HEK293 (cell line): Measurements from ENCODE around the gene MAP1LC3C.

ENCODE experiments used
- CTCF ChIA-PET: fragments of 350-600 bp; formaldehyde crosslinking; extraction: SDS; loops from one replicate; lab custom pipeline; 2021; ENCODE audit warnings: antibody characterized with exemption; lab: Yijun Ruan, JAX
- POLR2A ChIA-PET: fragments of 300-600 bp; formaldehyde crosslinking; extraction: SDS; loops from one replicate; lab custom pipeline; 2020; ENCODE audit warnings: antibody characterized with exemption, inconsistent platforms; lab: Yijun Ruan, JAX
- H3K27ac ChIP-seq: fragments of 200-500 bp; sonication (Bioruptor generic); 2 replicates; pipeline ENCODE4 v1.5.1; 2014; ENCODE audit warnings: low read depth, low read length, control low read depth, inconsistent platforms; ENCODE audit errors: extremely low read depth
- H3K36me3 ChIP-seq, 2 experiments: fragments of 200-500 bp in 1 of 2; sonication (Bioruptor generic) in 1 of 2; 1 replicate in 1 of 2; 2 replicates in 1 of 2; pipeline ENCODE4 v1.5.1; 2014 to 2017; ENCODE audit warnings: inconsistent platforms in 2 of 2, low read length in 2 of 2; ENCODE audit not compliant: control insufficient read depth in 2 of 2, insufficient read depth in 1 of 2
- H3K4me1 ChIP-seq: fragments of 200-500 bp; sonication (Bioruptor generic); 2 replicates; pipeline ENCODE4 v1.5.1; 2014; ENCODE audit warnings: mild to moderate bottlenecking, low read length, inconsistent platforms; ENCODE audit not compliant: control insufficient read depth, insufficient read depth
- H3K4me3 ChIP-seq: 2 replicates; pipeline ENCODE4 v1.5.1; 2011; ENCODE audit warnings: low read depth, mild to moderate bottlenecking, control low read depth, low read length, moderate library complexity
- H3K9me3 ChIP-seq: fragments of 200-500 bp; sonication (Bioruptor generic); 2 replicates; pipeline ENCODE4 v1.5.1; 2014; ENCODE audit warnings: low read depth, low read length, inconsistent platforms; ENCODE audit not compliant: control insufficient read depth, insufficient read depth
- BCL11A ChIP-seq: fragments of 450-650 bp; formaldehyde crosslinking; IDR thresholded peaks from 2 replicates; pipeline ENCODE4 v1.5.1; 2016; ENCODE audit warnings: low read depth, missing biosample characterization, missing genetic modification characterization
- BCL11B ChIP-seq: fragments of 450-650 bp; formaldehyde crosslinking; IDR thresholded peaks from 2 replicates; pipeline ENCODE4 v1.5.1; 2016; ENCODE audit warnings: low read depth, missing biosample characterization, missing genetic modification characterization
- GLI2 ChIP-seq: fragments of 450-650 bp; formaldehyde crosslinking; IDR thresholded peaks from 2 replicates; pipeline ENCODE4; 2017; ENCODE audit warnings: missing biosample characterization, missing genetic modification characterization, low read depth, borderline replicate concordance
- GLIS1 ChIP-seq: fragments of 450-650 bp; formaldehyde crosslinking; IDR thresholded peaks from 2 replicates; pipeline ENCODE4 v1.5.1; 2016; ENCODE audit warnings: missing biosample characterization, missing genetic modification characterization
- GLIS2 ChIP-seq: fragments of 450-650 bp; formaldehyde crosslinking; IDR thresholded peaks from 2 replicates; pipeline ENCODE4 v1.5.1; 2016; ENCODE audit warnings: missing biosample characterization, missing genetic modification characterization
- OSR2 ChIP-seq: fragments of 450-650 bp; formaldehyde crosslinking; IDR thresholded peaks from 2 replicates; pipeline ENCODE4 v1.5.1; 2016; ENCODE audit warnings: missing biosample characterization, missing genetic modification characterization
- ZNF10 ChIP-seq: fragments of 450-650 bp; formaldehyde crosslinking; IDR thresholded peaks from 2 replicates; pipeline ENCODE4 v1.5.1; 2017; ENCODE audit warnings: missing biosample characterization, missing genetic modification characterization
- ZNF114 ChIP-seq: fragments of 450-650 bp; formaldehyde crosslinking; IDR thresholded peaks from 2 replicates; pipeline ENCODE4 v1.5.0; 2017; ENCODE audit warnings: missing biosample characterization, missing genetic modification characterization
- ZNF121 ChIP-seq: fragments of 450-650 bp; formaldehyde crosslinking; IDR thresholded peaks from 2 replicates; pipeline ENCODE4 v1.5.1; 2016; ENCODE audit warnings: missing biosample characterization, missing genetic modification characterization
- ZNF155 ChIP-seq: fragments of 450-650 bp; formaldehyde crosslinking; IDR thresholded peaks from 2 replicates; pipeline ENCODE4 v1.5.1; 2016; ENCODE audit warnings: missing biosample characterization, missing genetic modification characterization
- ZNF16 ChIP-seq: fragments of 450-650 bp; formaldehyde crosslinking; IDR thresholded peaks from 2 replicates; pipeline ENCODE4 v1.5.1; 2016; ENCODE audit warnings: low read depth, missing biosample characterization, missing genetic modification characterization
- ZNF169 ChIP-seq: fragments of 450-650 bp; formaldehyde crosslinking; IDR thresholded peaks from 2 replicates; pipeline ENCODE4 v1.5.1; 2016; ENCODE audit warnings: missing biosample characterization, missing genetic modification characterization
- ZNF18 ChIP-seq: fragments of 450-650 bp; formaldehyde crosslinking; IDR thresholded peaks from 2 replicates; pipeline ENCODE4 v1.5.1; 2016; ENCODE audit warnings: missing biosample characterization, missing genetic modification characterization
- ZNF211 ChIP-seq: fragments of 450-650 bp; formaldehyde crosslinking; IDR thresholded peaks from 2 replicates; pipeline ENCODE4 v1.5.1; 2016; ENCODE audit warnings: low read depth, missing biosample characterization, missing genetic modification characterization
- ZNF223 ChIP-seq: fragments of 450-650 bp; formaldehyde crosslinking; IDR thresholded peaks from 2 replicates; pipeline ENCODE4 v1.5.1; 2016; ENCODE audit warnings: missing biosample characterization, missing genetic modification characterization
- ZNF302 ChIP-seq: fragments of 450-650 bp; formaldehyde crosslinking; IDR thresholded peaks from 2 replicates; pipeline ENCODE4 v1.5.1; 2016; ENCODE audit warnings: missing biosample characterization, missing genetic modification characterization, low read depth
- ZNF350 ChIP-seq: fragments of 450-650 bp; formaldehyde crosslinking; IDR thresholded peaks from 2 replicates; pipeline ENCODE4 v1.5.0; 2017; ENCODE audit warnings: missing biosample characterization, mild to moderate bottlenecking, missing genetic modification characterization
- ZNF354C ChIP-seq: fragments of 450-650 bp; formaldehyde crosslinking; IDR thresholded peaks from 2 replicates; pipeline ENCODE4 v1.5.1; 2016; ENCODE audit warnings: missing biosample characterization, missing genetic modification characterization, low read depth, borderline replicate concordance
- ZNF404 ChIP-seq: fragments of 450-650 bp; formaldehyde crosslinking; IDR thresholded peaks from 2 replicates; pipeline ENCODE4 v1.5.1; 2017; ENCODE audit warnings: missing biosample characterization, missing genetic modification characterization
- ZNF514 ChIP-seq: fragments of 450-650 bp; formaldehyde crosslinking; IDR thresholded peaks from 2 replicates; pipeline ENCODE4 v1.5.1; 2016; ENCODE audit warnings: missing biosample characterization, missing genetic modification characterization
- ZNF558 ChIP-seq: fragments of 450-650 bp; formaldehyde crosslinking; IDR thresholded peaks from 2 replicates; pipeline ENCODE4 v1.5.1; 2016; ENCODE audit warnings: missing biosample characterization, missing genetic modification characterization
- ZNF596 ChIP-seq: fragments of 450-650 bp; IDR thresholded peaks from 2 replicates; pipeline ENCODE4 v1.5.0; 2018; ENCODE audit warnings: missing biosample characterization, mild to moderate bottlenecking, missing genetic modification characterization, moderate library complexity
- ZNF658 ChIP-seq: fragments of 450-650 bp; formaldehyde crosslinking; IDR thresholded peaks from 2 replicates; pipeline ENCODE4; 2016; ENCODE audit warnings: missing biosample characterization, missing genetic modification characterization
- ZNF768 ChIP-seq: fragments of 450-650 bp; formaldehyde crosslinking; IDR thresholded peaks from 2 replicates; pipeline ENCODE4 v1.5.1; 2018; ENCODE audit warnings: missing biosample characterization, mild to moderate bottlenecking, missing genetic modification characterization
- ZNF792 ChIP-seq: fragments of 450-650 bp; formaldehyde crosslinking; IDR thresholded peaks from 2 replicates; pipeline ENCODE4 v1.5.1; 2016; ENCODE audit warnings: missing biosample characterization, missing genetic modification characterization
- TF ChIP-seq, protein P1 (sequence below): fragments of 450-650 bp; formaldehyde crosslinking; IDR thresholded peaks from 2 replicates; pipeline ENCODE4 v1.5.1; 2016; ENCODE audit warnings: missing biosample characterization, missing genetic modification characterization
- TF ChIP-seq, protein P2 (sequence below): fragments of 450-650 bp; formaldehyde crosslinking; IDR thresholded peaks from 2 replicates; pipeline ENCODE4 v1.5.1; 2016; ENCODE audit warnings: missing biosample characterization, missing genetic modification characterization
- TF ChIP-seq, protein P3 (sequence below): fragments of 450-650 bp; formaldehyde crosslinking; IDR thresholded peaks from 2 replicates; pipeline ENCODE4 v1.5.1; 2016; ENCODE audit warnings: missing biosample characterization, missing genetic modification characterization

MAP1LC3C gene

GRCh38 chr1:242025681-242026080 is 26.8 kb upstream of the MAP1LC3C start:
- no peaks in the 10 kb centered on the region for H3K9me3 ChIP-seq
- H3K36me3 ChIP-seq, result no peaks in the 10 kb centered on the region
- TF ChIP-seq GLIS1 (tag by site-specific recombination) (no peak), ZNF354C (tag by site-specific recombination) (no peak), ZNF169 (tag by site-specific recombination) (no peak), GLI2 (tag by site-specific recombination) (no peak), ZNF10 (tag by site-specific recombination) (no peak), ZNF404 (tag by site-specific recombination) (no peak), OSR2 (tag by site-specific recombination) (no peak), ZNF155 (tag by site-specific recombination) (no peak), ZNF114 (tag by site-specific recombination) (no peak), ZNF16 (tag by site-specific recombination) (no peak), ZNF211 (tag by site-specific recombination) (no peak), ZNF768 (tag by site-specific recombination) (no peak), ZNF596 (tag by site-specific recombination) (no peak), BCL11A (tag by site-specific recombination) (no peak), ZNF18 (tag by site-specific recombination) (no peak), ZNF350 (tag by site-specific recombination) (no peak), ZNF223 (tag by site-specific recombination) (no peak), ZNF558 (tag by site-specific recombination) (no peak)
- TF ChIP-seq, protein P1, sequence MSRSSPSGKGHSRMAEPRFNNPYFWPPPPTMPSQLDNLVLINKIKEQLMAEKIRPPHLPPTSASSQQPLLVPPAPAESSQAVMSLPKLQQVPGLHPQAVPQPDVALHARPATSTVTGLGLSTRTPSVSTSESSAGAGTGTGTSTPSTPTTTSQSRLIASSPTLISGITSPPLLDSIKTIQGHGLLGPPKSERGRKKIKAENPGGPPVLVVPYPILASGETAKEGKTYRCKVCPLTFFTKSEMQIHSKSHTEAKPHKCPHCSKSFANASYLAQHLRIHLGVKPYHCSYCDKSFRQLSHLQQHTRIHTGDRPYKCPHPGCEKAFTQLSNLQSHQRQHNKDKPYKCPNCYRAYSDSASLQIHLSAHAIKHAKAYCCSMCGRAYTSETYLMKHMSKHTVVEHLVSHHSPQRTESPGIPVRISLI, result no peak
- ChIA-PET POLR2A (no interaction called here), CTCF (interaction anchor here (0.6 kb wide), 1 partner anchor 157 kb away, joined by 4 read pairs; no protein-coding TSS in a partner anchor)
- no peaks in the 10 kb centered on the region for H3K4me1 ChIP-seq
- no peak overlapping the region for H3K4me3 ChIP-seq
- H3K27ac ChIP-seq, result no peak overlapping the region

- no peaks in the 10 kb centered on the region for H3K9me3 ChIP-seq
- POLR2A ChIA-PET, result interaction anchor here (0.8 kb wide), 1 partner anchor 16 kb away, joined by 3 read pairs; no protein-coding TSS in a partner anchor
- TF ChIP-seq ZNF514 (tag by site-specific recombination), result no peak
- TF ChIP-seq ZNF302 (tag by site-specific recombination), result no peak
- no peak for TF ChIP-seq ZNF121 (tag by site-specific recombination)
- no peak for TF ChIP-seq ZNF658 (tag by site-specific recombination)
- no peak for TF ChIP-seq GLIS2 (tag by site-specific recombination)
- no peak for TF ChIP-seq ZNF792 (tag by site-specific recombination)
- TF ChIP-seq, protein P2, sequence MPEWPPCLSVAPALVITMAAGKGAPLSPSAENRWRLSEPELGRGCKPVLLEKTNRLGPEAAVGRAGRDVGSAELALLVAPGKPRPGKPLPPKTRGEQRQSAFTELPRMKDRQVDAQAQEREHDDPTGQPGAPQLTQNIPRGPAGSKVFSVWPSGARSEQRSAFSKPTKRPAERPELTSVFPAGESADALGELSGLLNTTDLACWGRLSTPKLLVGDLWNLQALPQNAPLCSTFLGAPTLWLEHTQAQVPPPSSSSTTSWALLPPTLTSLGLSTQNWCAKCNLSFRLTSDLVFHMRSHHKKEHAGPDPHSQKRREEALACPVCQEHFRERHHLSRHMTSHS (tag by site-specific recombination), result no peak
- no peak for TF ChIP-seq BCL11B (tag by site-specific recombination)
- TF ChIP-seq, protein P3, sequence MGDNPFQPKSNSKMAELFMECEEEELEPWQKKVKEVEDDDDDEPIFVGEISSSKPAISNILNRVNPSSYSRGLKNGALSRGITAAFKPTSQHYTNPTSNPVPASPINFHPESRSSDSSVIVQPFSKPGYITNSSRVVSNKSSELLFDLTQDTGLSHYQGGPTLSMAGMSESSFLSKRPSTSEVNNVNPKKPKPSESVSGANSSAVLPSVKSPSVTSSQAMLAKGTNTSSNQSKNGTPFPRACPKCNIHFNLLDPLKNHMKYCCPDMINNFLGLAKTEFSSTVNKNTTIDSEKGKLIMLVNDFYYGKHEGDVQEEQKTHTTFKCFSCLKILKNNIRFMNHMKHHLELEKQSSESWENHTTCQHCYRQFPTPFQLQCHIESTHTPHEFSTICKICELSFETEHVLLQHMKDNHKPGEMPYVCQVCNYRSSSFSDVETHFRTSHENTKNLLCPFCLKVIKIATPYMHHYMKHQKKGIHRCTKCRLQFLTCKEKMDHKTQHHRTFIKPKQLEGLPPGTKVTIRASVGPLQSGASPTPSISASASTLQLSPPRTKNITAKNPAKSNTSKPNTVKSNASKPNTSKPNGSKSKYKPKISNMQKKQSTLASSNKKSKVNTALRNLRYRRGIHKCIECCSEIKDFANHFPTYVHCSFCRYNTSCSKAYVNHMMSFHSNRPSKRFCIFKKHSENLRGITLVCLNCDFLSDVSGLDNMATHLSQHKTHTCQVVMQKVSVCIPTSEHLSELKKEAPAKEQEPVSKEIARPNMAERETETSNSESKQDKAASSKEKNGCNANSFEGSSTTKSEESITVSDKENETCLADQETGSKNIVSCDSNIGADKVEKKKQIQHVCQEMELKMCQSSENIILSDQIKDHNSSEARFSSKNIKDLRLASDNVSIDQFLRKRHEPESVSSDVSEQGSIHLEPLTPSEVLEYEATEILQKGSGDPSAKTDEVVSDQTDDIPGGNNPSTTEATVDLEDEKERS (tag by site-specific recombination), result no peak
- TF ChIP-seq, all 188 proteins: peak for 0
- Histone ChIP-seq H3K4me1 (no peaks in the 10 kb centered on the region), H3K27ac (no peak overlapping the region), H3K4me3 (no peak overlapping the region), H3K36me3 (no peaks in the 10 kb centered on the region)
- CTCF ChIA-PET, result interaction anchor here (1.5 to 8.9 kb wide), 3 partner anchors 8 to 126 kb away, joined by 3 to 104 read pairs (median 4); partner anchors contain the start of gene MAP1LC3C
These were observed 24.9 kb upstream of the MAP1LC3C start for GRCh38 chr1:242023805-242024204.
